KOPT-K1 (cell line): ENCODE results near the gene SCGB3A2.
"Not testable (repeated sequence)": the region's sequence is repeated elsewhere in the genome, so short reads cannot be mapped to it uniquely, and the experiment has no call there.

ENCODE experiments used
- H3K27ac ChIP-seq: fragments of 200-600 bp; sonication (generic); 2 replicates; pipeline ENCODE4 v1.5.1; 2016; ENCODE audit warnings: antibody characterized with exemption, mild to moderate bottlenecking, low read depth, low read length; ENCODE audit not compliant: poor library complexity, severe bottlenecking
- H3K36me3 ChIP-seq: fragments of 200-600 bp; sonication (generic); 2 replicates; pipeline ENCODE4 v1.5.1; 2017; ENCODE audit warnings: antibody characterized with exemption, mild to moderate bottlenecking, low read length, moderate library complexity; ENCODE audit not compliant: insufficient read depth
- H3K9me3 ChIP-seq: fragments of 200-600 bp; sonication (generic); 2 replicates; pipeline ENCODE4 v1.5.1; 2017; ENCODE audit warnings: antibody characterized with exemption, low read length, mild to moderate bottlenecking; ENCODE audit not compliant: insufficient read depth, poor library complexity, severe bottlenecking

The SCGB3A2 gene

DNA sequence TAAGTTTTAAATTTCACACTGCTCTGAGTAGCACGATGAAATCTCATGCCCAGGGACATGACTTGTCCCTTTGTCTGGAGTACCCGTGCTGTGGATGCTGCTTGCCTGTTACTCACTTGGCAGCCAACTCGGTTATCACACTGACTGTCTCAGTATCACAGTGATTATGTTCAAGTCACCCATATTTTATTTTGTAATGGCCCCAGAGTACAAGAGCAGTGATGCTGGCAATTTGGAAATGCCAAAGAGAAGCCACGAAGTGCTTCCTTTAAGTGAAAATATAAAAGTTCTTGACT is 22.8 kb upstream of the SCGB3A2 start:
- no peaks in the 10 kb centered on the region for H3K36me3 ChIP-seq
- no peak overlapping the region for H3K27ac ChIP-seq
- no peaks in the 10 kb centered on the region for H3K9me3 ChIP-seq

- H3K27ac ChIP-seq: no peak overlapping the region
Measured at GRCh38 chr5:147856801-147857200, 21.7 kb upstream of the SCGB3A2 start.

DNA sequence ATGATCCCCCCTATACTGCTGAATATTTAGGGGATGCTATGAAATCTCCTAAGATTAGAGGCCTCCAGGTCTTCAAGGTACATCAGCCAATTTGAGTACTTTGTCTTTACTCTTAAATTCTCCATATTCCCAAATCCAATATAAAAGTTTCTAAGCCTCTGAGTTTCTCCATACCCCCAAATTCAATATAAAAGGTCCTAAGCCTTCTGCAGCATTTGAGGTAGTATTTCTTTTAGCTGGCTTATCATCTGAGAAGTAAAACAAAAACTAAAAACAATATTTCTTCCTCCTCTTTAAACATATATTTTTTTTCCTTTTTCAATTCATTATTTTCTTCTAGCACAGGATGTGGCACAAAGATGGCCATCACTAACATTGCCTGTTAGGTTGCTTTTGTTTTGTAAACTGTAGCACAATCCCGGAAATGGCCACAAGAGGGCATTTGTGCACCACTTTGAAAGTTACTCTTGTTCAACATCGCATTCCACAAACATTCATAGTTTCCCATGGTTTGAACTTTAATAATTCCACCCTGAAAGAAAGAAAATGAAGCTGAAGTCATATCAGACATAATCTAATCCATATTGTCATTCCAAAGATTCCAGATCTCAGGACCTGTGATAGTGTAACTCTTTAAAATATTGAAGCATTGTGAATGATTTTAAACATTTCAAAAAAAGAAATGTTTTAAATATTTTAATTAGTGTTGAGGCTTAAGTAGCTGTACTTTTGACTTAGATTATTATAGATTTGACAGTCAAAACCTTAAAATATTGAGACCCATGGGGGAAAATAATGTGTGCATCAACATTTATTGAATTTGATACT is 21.0 kb upstream of the SCGB3A2 start:
- no peaks in the 10 kb centered on the region for H3K36me3 ChIP-seq
- H3K9me3 ChIP-seq: no peaks in the 10 kb centered on the region
- no peak overlapping the region for H3K27ac ChIP-seq

More at GRCh38 chr5:147856801-147857200, 21.7 kb upstream of the SCGB3A2 start:
- Histone ChIP-seq H3K9me3 (no peaks in the 10 kb centered on the region), H3K36me3 (no peaks in the 10 kb centered on the region)

DNA sequence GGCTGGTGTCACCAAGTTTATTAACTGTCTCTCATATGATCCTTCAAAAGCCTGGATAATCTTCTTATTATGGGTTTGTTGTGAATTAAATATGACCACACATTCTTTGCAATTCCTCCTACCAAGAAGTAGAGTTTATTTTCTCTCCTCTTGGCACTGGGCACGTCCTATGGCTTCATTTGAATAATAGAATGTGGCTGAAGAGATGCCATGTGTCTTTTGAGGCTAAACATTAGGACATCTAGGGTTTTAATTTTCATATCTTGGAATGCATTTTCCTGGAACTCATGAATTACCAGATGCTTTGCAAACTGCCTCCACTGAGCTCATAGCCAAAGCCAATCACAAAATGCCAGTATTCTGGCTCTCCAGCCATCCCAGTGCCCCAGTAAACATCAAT is 19.9 kb upstream of the SCGB3A2 start:
- no peaks in the 10 kb centered on the region for H3K36me3 ChIP-seq
- no peaks in the 10 kb centered on the region for H3K9me3 ChIP-seq
- no peak overlapping the region for H3K27ac ChIP-seq

DNA sequence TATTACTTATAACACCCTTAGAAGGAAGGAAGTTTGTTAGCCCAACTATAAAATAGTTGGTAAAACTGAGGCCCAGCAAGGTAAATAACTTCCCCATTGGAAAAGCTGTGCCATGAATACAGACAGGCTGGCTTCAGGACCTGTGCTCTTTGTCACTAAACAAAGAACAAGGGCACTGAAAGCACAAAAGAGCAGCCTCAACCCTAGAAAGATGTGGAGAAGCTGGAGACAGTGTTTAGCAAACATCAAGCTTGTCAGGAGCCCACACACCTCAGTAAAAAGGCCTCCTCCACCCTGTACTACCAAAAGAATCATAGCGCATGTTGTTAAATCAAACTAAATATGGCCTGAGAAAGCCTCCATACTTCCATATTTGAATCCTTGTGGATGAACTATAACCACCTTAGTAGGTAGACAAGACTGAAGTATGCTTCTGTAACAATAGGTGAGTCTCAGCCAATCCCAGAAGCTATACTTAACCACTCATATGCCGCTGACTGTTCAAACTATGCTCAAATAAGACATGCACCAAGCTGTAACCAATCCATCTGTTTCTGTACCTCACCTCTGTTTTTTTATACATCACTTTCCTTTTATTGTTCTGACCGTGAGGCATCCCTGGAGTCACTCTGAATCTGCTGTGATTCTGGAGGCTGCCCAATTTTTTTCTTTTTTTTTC is 18.4 kb upstream of the SCGB3A2 start:
- H3K9me3 ChIP-seq: no peaks in the 10 kb centered on the region
- H3K27ac ChIP-seq: no peak overlapping the region
- no peaks in the 10 kb centered on the region for H3K36me3 ChIP-seq

- no peaks in the 10 kb centered on the region for H3K36me3 ChIP-seq
- H3K27ac ChIP-seq: no peak overlapping the region
- no peaks in the 10 kb centered on the region for H3K9me3 ChIP-seq
Measured at GRCh38 chr5:147860641-147861025, 17.9 kb upstream of the SCGB3A2 start.

DNA sequence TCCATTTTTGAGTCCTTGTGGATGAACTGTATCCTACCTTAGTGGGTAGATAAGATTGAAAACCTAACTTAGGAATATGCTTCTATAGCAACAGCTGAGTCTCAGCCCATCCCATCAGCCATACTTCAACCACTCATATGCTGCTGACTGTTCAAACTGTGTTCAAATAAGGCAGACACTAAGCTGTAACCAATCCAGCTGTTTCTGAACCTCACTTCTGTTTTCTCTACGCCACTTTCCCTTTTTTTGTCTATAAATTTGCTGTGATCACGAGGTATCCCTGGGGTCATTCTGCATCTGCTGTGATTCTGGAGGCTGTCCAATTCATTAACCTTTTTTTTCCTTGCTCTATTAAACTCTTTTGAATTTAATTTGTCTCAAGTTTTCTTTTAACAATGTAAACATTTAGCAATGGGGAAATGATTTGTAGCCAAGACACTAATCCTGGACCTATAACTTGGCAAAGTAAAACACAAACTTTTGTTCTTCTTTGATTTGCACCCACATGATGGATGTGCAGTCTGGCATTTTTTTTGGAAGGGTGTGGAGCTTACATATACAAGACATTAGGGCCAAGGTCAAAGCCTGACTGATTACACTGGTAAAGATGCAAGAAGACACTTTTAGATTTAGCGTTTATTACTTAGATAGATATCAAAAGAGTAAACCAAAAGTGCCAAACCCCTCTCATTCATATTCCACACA is 14.9 kb upstream of the SCGB3A2 start:
- Histone ChIP-seq H3K9me3 (no peaks in the 10 kb centered on the region), H3K27ac (no peak overlapping the region), H3K36me3 (no peaks in the 10 kb centered on the region)

GRCh38 chr5:147869112-147869511 is 9.4 kb upstream of the SCGB3A2 start:
- no peak overlapping the region for H3K27ac ChIP-seq
- no peaks in the 10 kb centered on the region for H3K9me3 ChIP-seq
- no peaks in the 10 kb centered on the region for H3K36me3 ChIP-seq

GRCh38 chr5:147869892-147870291 is 8.6 kb upstream of the SCGB3A2 start:
- H3K36me3 ChIP-seq, H3K27ac ChIP-seq, H3K9me3 ChIP-seq: not testable (repeated sequence)

DNA sequence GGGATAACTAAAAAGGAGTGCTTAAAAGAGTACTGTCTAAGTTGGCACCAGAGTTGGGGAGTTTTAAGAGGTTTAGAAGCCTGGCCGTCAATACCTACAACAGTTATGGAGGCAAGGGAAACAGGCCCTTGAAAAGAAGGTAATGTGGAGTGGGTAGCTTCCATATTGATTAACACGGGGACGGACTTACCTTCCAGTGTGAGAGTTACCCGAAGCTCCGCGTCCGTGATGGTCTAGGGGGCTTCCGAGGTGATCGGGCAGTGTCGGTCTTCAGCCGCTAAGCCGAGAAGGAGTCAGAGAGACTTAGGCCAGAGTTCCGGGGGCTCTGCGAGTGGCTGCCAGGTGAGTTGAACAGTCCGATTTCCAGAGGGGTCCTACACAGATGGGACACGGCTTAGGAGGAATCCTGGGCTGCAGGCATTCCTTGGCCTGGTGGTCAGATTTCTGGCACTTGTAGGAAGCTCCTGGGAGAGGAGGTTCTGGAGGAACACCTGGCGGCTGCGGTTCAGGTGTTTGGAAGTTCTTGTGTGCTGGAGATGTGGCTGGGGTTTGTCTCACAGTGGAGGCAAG is 6.4 kb upstream of the SCGB3A2 start:
- not testable (repeated sequence) for H3K9me3 ChIP-seq, H3K27ac ChIP-seq, H3K36me3 ChIP-seq

GRCh38 chr5:147872744-147873435 is 5.6 kb upstream of the SCGB3A2 start:
- not testable (repeated sequence) for H3K36me3 ChIP-seq, H3K27ac ChIP-seq

DNA sequence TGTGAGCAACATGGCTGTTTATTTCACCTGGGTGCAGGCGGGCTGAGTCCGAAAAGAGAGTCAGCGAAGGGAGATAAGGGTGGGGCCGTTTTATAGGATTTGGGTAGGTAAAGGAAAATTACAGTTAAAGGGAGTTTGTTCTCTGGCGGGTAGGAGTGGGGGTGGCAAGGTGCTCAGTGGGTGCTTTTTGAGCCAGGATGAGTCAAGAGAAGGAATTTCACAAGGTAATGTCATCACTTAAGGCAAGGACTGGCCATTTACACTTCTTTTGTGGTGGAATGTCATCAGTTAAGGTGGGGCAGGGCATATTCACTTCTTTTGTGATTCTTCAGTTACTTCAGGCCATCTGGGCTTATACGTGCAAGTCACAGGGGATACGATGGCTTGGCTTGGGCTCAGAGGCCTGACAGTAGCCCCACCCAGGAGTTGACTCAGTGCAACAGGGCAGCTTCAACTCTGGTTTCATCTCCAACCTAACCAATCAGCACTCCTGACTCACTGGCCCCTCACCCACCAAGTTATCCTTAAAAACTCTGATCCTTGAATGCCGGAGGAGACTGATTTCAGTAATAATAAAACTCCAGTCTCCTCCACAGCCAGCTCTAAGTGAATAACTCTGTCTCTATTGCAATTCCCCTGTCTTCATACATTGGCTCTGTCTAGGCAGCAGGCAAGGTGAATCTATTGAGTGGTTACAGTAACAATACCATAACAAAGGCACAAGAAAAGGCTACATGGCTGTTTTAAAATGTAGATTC is 4.2 kb upstream of the SCGB3A2 start:
- H3K9me3 ChIP-seq, H3K27ac ChIP-seq: not testable (repeated sequence)

More at GRCh38 chr5:147872744-147873435, 5.6 kb upstream of the SCGB3A2 start:
- not testable (repeated sequence) for H3K9me3 ChIP-seq

GRCh38 chr5:147874910-147875367 is 3.6 kb upstream of the SCGB3A2 start:
- Histone ChIP-seq H3K27ac (no peak overlapping the region), H3K36me3 (no peaks in the 10 kb centered on the region), H3K9me3 (no peaks in the 10 kb centered on the region)

More for the DNA sequence above, 4.2 kb upstream of the SCGB3A2 start:
- not testable (repeated sequence) for H3K36me3 ChIP-seq

DNA sequence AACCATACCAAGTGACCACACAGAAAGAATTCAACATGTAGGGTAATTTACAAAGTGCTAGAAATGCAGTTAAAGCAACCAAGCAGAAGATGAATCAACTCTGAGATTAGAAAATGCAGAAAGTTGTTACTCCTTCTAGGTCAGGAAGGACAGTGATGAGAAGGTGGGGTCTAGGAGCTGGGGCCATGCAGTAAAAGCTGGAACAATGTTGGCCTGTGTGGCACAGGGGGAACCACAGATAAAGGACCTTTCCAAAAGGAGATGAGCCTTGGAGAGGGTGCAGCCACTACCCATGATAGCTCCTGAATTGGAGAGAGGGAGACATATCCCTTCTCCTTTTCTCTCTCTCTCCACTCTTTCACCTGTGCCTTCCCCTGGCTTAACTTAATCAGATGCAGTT is 2.4 kb upstream of the SCGB3A2 start:
- Histone ChIP-seq H3K9me3 (no peaks in the 10 kb centered on the region), H3K27ac (no peak overlapping the region), H3K36me3 (no peaks in the 10 kb centered on the region)
